Neuron (in vitro differentiated cells): ENCODE measurements around the gene SPNS2.
A peak's percentile ranks its signal among the peaks of the same experiment; 100 is the strongest.
"Not testable (repeated sequence)": the region's sequence is repeated elsewhere in the genome, so short reads cannot be mapped to it uniquely, and the experiment has no call there.

Experiments
- H2AFZ ChIP-seq: one replicate; pipeline ENCODE4 v1.6.1; 2013; ENCODE audit warnings: low read depth, mild to moderate bottlenecking, inconsistent platforms, low read length, moderate library complexity
- H3K27me3 ChIP-seq: one replicate; pipeline ENCODE4 v1.6.1; 2013; ENCODE audit warnings: low read length; ENCODE audit not compliant: insufficient read depth
- H3K36me3 ChIP-seq: one replicate; pipeline ENCODE4 v1.6.1; 2013; ENCODE audit warnings: low read length; ENCODE audit not compliant: insufficient read depth
- H3K4me1 ChIP-seq: one replicate; pipeline ENCODE4 v1.6.1; 2013; ENCODE audit warnings: low read length; ENCODE audit not compliant: insufficient read depth
- H3K4me3 ChIP-seq: 2 replicates; pipeline ENCODE4 v1.5.1; 2013; ENCODE audit warnings: mild to moderate bottlenecking, low read length, moderate library complexity
- H3K9me3 ChIP-seq: one replicate; pipeline ENCODE4 v1.6.1; 2013; ENCODE audit warnings: low read length

SPNS2 gene

DNA sequence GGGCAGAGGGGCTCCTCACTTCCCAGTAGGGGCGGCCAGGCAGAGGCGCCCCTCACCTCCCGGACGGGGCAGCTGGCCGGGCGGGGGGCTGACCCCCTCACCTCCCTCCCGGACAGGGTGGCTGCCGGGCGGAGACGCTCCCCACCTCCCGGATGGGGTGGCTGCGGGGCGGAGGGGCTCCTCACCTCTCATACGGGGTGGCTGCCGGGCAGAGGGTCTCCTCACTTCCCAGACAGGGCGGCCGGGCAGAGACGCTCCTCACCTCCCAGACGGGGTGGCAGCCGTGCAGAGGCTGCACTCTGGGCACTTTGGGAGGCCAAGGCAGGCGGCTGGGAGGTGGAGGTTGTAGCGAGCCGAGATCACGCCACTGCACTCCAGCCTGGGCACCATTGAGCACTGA, 79.7 kb downstream of the SPNS2 start:
- H3K27me3 ChIP-seq: peaks cover 23% of the 10 kb centered on the region
- not testable (repeated sequence) for H3K9me3 ChIP-seq, H3K4me3 ChIP-seq, H2AFZ ChIP-seq, H3K36me3 ChIP-seq
- peaks cover 17% of the 10 kb centered on the region for H3K4me1 ChIP-seq

DNA sequence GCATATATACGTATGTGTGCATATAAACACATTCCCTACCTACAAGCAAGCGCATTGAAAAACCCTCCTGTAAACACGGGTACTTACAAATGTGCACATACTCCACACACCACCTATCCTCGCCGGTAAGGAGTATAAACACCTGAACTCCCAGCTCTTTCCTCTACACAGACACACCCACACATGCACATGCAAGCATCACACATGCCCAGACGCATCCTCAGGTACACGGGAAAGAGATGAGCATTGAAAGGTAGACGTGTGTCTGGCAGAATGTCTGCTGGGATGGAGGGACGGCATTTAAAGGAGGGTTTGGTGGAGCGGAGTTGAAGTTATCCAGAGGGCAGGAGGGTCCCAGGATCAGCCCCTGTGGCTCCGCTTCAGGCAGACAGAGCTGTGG, 81.0 kb downstream of the SPNS2 start:
- Histone ChIP-seq H3K9me3 (no peaks in the 10 kb centered on the region), H3K27me3 (peaks cover 35% of the 10 kb centered on the region), H3K36me3 (no peaks in the 10 kb centered on the region), H3K4me3 (no peak overlapping the region), H3K4me1 (peaks cover 20% of the 10 kb centered on the region), H2AFZ (no peak overlapping the region)

DNA sequence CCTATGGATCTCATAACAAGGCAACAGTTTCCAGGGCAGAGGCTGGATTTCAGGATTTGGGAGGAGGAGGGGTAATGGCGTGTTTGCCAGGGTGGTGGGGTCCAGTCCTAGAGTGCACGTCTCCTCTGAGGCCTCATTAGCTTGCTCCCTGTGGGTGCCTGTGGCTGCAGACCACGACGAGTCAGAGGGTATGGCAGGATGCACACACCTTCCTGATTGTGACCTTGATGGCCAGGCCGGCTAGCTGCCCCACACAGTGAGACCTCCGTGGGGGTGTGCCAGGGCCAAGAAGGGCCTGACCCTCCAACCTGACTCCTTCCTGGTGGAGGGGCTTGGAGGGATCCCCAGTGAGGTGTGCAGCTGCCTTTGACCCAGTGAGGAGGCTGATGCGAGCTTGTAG, 81.6 kb downstream of the SPNS2 start:
- no peak overlapping the region for H3K4me3 ChIP-seq
- H2AFZ ChIP-seq: no peak overlapping the region
- H3K4me1 ChIP-seq: peaks cover 20% of the 10 kb centered on the region
- H3K9me3 ChIP-seq: no peaks in the 10 kb centered on the region
- H3K27me3 ChIP-seq: peaks cover 42% of the 10 kb centered on the region
- H3K36me3 ChIP-seq: no peaks in the 10 kb centered on the region

DNA sequence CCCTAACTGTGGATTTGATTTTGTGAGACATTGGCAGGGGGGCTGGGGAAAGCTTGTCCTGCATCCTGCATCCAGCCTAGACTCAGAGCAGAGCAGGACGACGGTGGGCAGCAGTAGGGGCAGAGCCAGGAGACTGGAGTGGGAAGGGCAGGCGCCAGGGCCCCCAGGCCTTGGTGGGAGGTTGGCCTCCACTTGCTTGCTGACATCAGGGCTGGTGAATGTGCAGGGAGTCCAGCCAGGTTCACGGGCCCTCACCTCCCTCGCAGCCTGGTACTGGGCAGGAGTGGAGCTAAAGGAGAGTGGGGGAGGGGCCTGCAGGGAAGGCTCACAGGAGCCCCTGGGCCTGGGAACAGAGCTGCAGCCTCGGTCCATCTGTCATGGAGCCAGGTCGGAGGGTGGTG, 83.4 kb downstream of the SPNS2 start:
- Histone ChIP-seq H3K36me3 (no peaks in the 10 kb centered on the region), H3K4me3 (no peak overlapping the region), H3K27me3 (peaks cover 60% of the 10 kb centered on the region), H3K4me1 (peaks cover 8% of the 10 kb centered on the region), H3K9me3 (no peaks in the 10 kb centered on the region), H2AFZ (no peak overlapping the region)

DNA sequence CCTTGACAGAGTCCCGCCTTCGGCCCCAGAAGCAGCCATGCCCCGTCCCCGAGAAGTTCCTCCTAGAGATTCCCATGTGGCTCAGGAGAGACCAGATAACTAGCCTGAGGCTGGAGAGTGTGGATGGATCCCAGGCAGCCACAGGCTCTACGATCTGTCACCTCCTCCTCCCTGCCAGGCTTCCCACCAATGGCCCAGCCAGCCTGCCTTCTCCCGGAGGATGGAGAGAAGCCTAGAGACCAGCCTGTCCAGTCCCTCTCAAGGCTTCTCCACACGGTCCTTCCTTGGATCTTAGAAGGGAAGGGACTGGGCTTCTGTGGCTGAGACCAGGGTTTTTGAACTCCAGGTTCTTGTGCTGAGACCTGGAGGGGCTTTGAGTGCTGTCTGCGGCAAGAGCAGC, 84.0 kb downstream of the SPNS2 start:
- Histone ChIP-seq H3K4me1 (peaks cover 3% of the 10 kb centered on the region), H2AFZ (no peak overlapping the region), H3K36me3 (no peaks in the 10 kb centered on the region), H3K9me3 (no peaks in the 10 kb centered on the region), H3K4me3 (no peak overlapping the region), H3K27me3 (peaks cover 66% of the 10 kb centered on the region)

DNA sequence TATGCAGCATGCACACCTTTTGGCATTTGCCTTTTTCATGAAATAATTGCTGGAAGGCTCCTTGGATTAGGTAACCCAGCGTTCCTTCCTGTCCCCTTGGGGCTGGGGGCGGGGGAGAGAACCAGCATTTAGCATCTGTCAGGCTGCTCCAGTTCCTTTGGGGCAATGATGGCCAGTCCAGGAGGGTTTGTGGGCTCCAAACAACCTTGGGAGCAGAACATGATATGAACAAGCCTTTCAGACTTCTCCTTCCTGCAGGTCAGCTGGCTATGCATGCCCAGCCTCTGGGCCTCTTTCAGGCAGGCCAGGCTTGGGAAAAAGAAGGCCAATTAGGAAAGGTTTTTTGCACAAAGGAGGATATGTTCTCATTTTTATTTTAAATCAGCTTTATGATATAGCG, 84.5 kb downstream of the SPNS2 start:
- Histone ChIP-seq H3K4me3 (no peak overlapping the region), H3K4me1 (peaks cover 3% of the 10 kb centered on the region), H3K9me3 (no peaks in the 10 kb centered on the region), H2AFZ (no peak overlapping the region), H3K36me3 (no peaks in the 10 kb centered on the region), H3K27me3 (peaks cover 70% of the 10 kb centered on the region)

DNA sequence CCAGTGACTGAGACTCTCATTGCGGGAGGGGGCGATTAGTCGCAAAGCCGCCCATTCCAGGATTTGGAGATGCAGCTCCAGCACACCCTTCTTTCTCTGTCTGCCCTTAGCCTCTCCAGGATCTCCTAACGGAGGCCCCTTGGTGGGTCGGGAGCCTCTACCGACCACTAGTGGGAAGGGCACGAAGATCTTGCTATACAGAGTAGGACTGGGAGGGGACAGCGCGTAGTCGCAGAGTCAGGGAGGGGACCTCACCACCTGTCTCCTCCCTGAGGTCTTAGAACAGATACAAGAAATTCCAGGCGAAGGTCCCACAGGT, 85.1 kb downstream of the SPNS2 start:
- Histone ChIP-seq H3K4me3 (peak overlapping the region; percentile 30), H3K27me3 (peaks cover 74% of the 10 kb centered on the region), H3K36me3 (no peaks in the 10 kb centered on the region), H2AFZ (peak overlapping the region; percentile 39), H3K9me3 (no peaks in the 10 kb centered on the region), H3K4me1 (peaks cover 3% of the 10 kb centered on the region)

DNA sequence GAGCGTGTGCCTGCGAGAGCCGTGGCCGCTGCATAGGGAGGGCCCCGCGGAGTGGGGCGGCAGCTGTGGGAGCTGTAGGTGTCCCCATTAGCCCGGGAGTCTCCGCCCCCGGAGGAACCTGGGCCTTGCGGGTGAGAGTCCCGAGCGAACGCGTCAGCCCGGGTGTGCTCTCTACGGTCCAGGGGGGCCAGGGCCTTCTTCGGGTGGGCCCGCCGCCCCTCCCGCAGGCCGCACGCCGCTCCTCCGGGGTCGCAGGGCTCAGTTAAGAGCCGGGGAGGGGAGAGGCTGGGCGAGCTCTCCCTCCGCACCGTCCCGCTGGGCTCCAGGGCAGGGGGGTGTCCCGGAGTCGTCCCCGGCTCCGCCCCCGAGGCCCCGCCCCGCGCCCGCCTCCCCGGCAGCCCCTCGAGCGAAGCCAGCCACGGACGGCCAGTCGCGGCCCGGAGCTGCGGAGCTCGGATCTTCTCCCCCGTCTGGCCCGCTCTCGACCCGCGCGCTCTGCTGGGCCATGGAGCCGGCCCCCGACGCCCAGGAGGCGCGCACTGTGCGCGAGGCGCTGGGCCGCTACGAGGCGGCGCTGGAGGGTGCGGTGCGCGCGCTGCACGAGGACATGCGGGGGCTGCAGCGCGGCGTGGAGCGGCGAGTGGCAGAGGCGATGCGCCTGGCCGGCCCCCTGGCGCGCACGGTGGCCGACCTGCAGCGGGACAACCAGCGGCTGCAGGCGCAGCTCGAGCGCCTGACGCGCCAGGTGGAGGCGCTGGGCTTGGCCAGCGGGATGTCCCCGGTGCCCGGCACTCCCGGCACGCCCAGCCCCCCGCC, 85.6 kb downstream of the SPNS2 start, which contains the start of gene SMTNL2:
TSS of gene SMTNL2 (plus strand) at position 429 of the 816 bp plus-strand sequence. CDS start at position 506, 77 bp downstream.
- H3K4me3 ChIP-seq: peak within 1 kb of the TSS; percentile 30
- peaks cover 80% of the 10 kb centered on the region for H3K27me3 ChIP-seq
- no peaks in the 10 kb centered on the region for H3K9me3 ChIP-seq

DNA sequence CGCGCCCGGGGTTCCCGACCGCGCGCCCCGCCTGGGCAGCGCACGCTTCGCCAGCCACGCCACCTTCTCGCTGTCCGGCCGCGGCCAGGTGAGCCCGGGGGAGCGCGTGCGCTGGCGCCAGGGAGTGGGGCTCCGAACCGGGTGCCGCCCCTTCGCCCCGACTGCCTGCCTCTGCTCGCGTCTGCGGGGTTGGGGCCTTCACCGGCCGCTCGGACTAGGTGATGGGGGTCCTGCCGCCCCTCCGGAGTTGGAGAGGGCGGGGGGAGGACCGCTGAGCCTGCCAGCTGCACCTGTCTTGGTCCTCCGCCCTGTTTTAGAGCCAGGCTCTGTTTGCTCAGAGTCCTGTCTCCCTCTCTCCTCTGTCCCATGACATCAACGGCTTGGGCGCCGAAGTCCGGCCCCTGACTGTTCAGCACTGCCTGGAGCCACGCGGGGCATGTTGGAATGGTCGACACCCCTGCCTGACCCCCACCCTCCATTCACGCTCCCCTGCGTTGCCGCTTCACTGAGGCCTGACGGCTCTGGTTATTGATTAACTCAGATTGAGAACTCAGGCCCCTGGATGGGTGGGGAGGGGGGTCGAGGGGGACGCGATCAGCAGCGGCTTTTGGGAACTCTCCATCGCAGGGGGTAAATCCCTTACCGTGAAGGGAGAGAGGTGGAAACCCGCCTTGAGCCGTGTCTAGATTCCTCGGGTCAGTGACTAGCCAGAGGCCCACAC, 86.4 kb downstream of the SPNS2 start:
- Histone ChIP-seq H2AFZ (no peak overlapping the region), H3K36me3 (no peaks in the 10 kb centered on the region), H3K9me3 (no peaks in the 10 kb centered on the region), H3K27me3 (peaks cover 83% of the 10 kb centered on the region), H3K4me1 (peaks cover 3% of the 10 kb centered on the region), H3K4me3 (no peak overlapping the region)

More for the DNA sequence above, 85.6 kb downstream of the SPNS2 start, which contains the start of gene SMTNL2:
- Histone ChIP-seq H3K36me3 (no peaks in the 10 kb centered on the region), H3K4me1 (peaks cover 3% of the 10 kb centered on the region), H2AFZ (peak within 1 kb of the TSS; percentile 39)

DNA sequence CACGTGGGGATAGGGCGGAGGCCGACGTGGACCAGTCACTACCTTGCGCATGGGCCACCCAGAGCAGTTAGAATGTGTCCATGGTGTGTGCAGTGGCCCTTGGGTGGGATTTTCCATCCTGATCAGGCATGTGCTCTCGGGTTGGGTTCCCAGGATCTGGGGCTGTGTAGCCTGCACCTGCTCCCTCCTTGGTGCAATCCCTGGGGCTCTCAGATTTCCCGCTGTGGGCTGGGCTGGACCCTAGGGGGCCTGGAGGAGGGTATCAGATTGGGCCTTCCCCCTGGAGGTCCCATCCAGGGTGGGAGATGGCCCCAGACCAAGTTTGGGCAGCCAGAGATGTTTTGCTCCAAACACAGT, 86.9 kb downstream of the SPNS2 start:
- Histone ChIP-seq H3K4me3 (no peak overlapping the region), H3K36me3 (no peaks in the 10 kb centered on the region), H3K27me3 (peaks cover 88% of the 10 kb centered on the region), H2AFZ (no peak overlapping the region), H3K9me3 (no peaks in the 10 kb centered on the region), H3K4me1 (peaks cover 3% of the 10 kb centered on the region)

DNA sequence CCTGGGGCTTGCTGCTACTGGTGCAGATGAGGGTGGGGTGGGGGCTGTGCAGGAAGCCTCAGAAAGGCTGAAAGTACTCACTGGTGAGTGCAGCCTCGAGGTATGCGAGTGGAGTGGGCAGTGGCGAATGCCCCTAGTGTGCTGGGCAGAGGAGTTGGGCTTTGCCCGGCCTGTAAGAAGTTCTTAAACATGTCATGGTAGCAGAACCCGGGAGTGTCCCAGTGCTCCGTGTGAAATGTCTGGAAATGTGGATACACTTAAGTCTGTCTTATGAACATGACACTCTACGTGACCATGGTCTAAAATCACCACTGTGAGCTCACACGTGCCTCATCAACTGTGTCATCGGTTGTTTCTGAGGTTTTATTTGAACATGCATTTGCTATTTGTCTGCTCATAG, 87.4 kb downstream of the SPNS2 start:
- H3K27me3 ChIP-seq: peaks cover 91% of the 10 kb centered on the region
- H3K9me3 ChIP-seq: no peaks in the 10 kb centered on the region
- peaks cover 3% of the 10 kb centered on the region for H3K4me1 ChIP-seq
- no peak overlapping the region for H2AFZ ChIP-seq
- no peaks in the 10 kb centered on the region for H3K36me3 ChIP-seq
- H3K4me3 ChIP-seq: no peak overlapping the region

DNA sequence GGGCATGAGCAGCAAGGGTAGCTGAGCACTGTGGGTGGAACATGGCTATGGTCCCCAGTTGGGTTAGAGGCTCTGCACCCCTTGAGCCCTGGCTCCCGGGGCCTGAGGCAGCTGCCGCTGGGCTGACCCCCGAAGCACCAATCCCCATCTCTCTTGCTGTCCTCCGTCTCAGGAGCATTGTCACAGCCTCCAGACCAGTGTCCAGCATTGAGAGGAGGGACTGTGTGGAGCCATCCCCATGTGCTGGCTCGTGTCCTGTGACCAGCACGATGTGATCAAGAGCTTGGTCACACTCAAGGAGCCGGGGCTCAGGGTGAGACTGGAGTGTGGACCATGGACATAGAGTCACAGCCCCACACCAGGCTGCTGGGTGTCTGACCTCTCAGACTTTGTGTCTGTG, 88.5 kb downstream of the SPNS2 start:
- Histone ChIP-seq H3K27me3 (peaks cover 87% of the 10 kb centered on the region), H3K4me3 (no peak overlapping the region), H3K4me1 (peaks cover 3% of the 10 kb centered on the region), H3K36me3 (no peaks in the 10 kb centered on the region), H3K9me3 (no peaks in the 10 kb centered on the region), H2AFZ (no peak overlapping the region)

DNA sequence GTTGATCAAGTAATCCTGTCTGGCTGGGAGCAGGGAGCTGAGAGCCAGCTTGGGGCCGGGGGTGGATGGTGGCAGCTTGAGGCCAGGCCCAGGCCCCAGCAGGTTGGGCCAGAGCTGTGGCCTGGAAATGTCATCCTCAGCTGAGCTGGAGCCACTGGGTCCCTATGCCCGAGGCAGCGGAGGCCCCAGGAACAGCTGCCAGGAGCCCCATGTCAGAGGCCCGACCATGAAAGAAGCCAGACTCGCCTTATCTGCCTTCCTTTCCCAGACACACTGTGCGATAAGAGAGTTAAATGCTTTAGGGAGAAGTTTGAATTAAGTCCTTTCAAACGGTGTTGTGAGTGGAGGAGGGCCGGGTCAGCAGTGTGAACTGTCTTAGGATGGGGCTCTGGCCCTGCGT, 89.1 kb downstream of the SPNS2 start:
- H3K4me3 ChIP-seq: no peak overlapping the region
- H2AFZ ChIP-seq: no peak overlapping the region
- H3K36me3 ChIP-seq: no peaks in the 10 kb centered on the region
- no peaks in the 10 kb centered on the region for H3K9me3 ChIP-seq
- H3K4me1 ChIP-seq: peaks cover 3% of the 10 kb centered on the region
- H3K27me3 ChIP-seq: peaks cover 85% of the 10 kb centered on the region
